ENCODE results near the gene GNA12.

Gene GNA12

DNA sequence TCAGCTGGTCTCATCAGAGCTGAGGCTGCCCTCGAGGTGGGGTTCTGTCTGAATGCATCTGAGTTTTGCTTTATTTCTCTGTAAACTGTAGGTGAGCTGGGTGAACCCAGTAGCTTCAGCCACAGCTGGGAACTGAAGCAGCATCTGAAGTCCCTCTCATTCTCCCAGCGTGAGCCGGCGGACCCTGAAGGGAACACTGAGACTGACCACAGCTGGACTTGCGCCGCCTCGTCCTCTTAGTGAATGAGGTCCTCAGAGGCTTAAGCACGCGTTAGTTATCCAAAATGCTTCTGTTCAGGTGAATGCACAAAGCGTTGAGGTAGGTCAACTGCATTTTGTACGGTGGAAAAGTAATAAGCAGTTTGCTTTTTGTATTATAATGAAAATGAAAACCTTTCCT, 79.5 kb downstream of the GNA12 start:
- Histone ChIP-seq H3K4me3 (ENCODE audit: low read length) (no peak overlapping the region), H3K9ac (ENCODE audit: low read length) (no peak overlapping the region), H3K4me1 (ENCODE audit: control insufficient read depth, insufficient read depth, low read length) (peaks cover 38% of the 10 kb centered on the region), H3K27me3 (ENCODE audit: control insufficient read depth, insufficient read depth, low read length) (no peaks in the 10 kb centered on the region), H3K27ac (ENCODE audit: low read depth, low read length) (no peak overlapping the region), H3K36me3 (ENCODE audit: control insufficient read depth, insufficient read depth, low read length) (no peaks in the 10 kb centered on the region)

- H3K9ac ChIP-seq (ENCODE audit: low read length) = no peak overlapping the region
These were observed 80.5 kb downstream of the GNA12 start for GRCh38 chr7:2763597-2763996.

GRCh38 chr7:2761801-2762497, 82.2 kb downstream of the GNA12 start:
- no peak overlapping the region for H3K9ac ChIP-seq (ENCODE audit: low read length)
- H3K27me3 ChIP-seq (ENCODE audit: control insufficient read depth, insufficient read depth, low read length) = no peaks in the 10 kb centered on the region
- no peak overlapping the region for H3K4me3 ChIP-seq (ENCODE audit: low read length)
- H3K27ac ChIP-seq (ENCODE audit: low read depth, low read length) = peak overlapping the region; percentile 96
- H3K36me3 ChIP-seq (ENCODE audit: control insufficient read depth, insufficient read depth, low read length) = no peaks in the 10 kb centered on the region
- H3K4me1 ChIP-seq (ENCODE audit: control insufficient read depth, insufficient read depth, low read length) = peaks cover 56% of the 10 kb centered on the region

More at GRCh38 chr7:2763597-2763996, 80.5 kb downstream of the GNA12 start:
- Histone ChIP-seq H3K4me3 (ENCODE audit: low read length) (no peak overlapping the region), H3K27ac (ENCODE audit: low read depth, low read length) (peak overlapping the region; percentile 96), H3K27me3 (ENCODE audit: control insufficient read depth, insufficient read depth, low read length) (no peaks in the 10 kb centered on the region), H3K36me3 (ENCODE audit: control insufficient read depth, insufficient read depth, low read length) (no peaks in the 10 kb centered on the region), H3K4me1 (ENCODE audit: control insufficient read depth, insufficient read depth, low read length) (peaks cover 45% of the 10 kb centered on the region)

GRCh38 chr7:2761131-2761624, 82.9 kb downstream of the GNA12 start:
- no peak overlapping the region for H3K4me3 ChIP-seq (ENCODE audit: low read length)
- H3K4me1 ChIP-seq (ENCODE audit: control insufficient read depth, insufficient read depth, low read length) = peaks cover 61% of the 10 kb centered on the region
- H3K27me3 ChIP-seq (ENCODE audit: control insufficient read depth, insufficient read depth, low read length) = no peaks in the 10 kb centered on the region
- peak overlapping the region; percentile 96 for H3K27ac ChIP-seq (ENCODE audit: low read depth, low read length)
- H3K36me3 ChIP-seq (ENCODE audit: control insufficient read depth, insufficient read depth, low read length) = no peaks in the 10 kb centered on the region
- H3K9ac ChIP-seq (ENCODE audit: low read length) = no peak overlapping the region

DNA sequence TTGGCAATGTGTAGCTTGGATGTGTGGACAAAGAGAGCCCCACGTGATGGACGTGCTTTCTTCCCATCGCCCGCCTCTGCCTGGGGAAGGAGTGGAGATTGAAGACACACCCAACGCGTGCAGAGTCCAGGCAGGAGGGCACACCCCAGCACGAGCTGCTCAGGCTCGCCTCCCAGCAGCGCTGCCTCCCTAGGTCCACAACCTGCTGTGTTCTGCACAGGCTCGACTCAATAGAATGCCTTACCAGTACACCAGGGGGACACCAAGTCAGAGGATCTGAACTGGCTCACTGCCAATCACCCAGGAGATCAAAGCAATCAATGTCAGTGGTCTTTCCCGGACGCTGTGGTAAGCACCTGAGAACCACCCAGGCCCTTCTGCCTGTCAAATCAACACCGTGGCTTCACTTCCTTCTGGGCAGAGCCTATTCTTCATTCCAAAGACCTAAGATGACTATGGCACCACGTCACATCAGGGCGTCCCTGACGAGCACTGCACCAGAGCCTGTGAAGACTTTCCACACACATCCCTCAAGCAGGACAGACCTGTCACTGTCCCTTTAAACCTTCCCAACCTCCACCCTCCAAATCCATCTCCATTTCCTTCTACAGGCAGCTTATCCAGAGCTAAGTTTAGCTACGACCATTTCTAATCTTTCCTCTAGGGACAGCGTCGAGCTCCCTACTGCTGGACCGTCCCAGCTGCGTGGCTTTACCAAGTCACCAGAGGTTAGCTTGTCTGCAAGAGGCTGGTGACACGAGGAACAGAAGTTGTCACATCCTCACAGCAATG, 83.8 kb downstream of the GNA12 start:
- H3K36me3 ChIP-seq (ENCODE audit: control insufficient read depth, insufficient read depth, low read length) = no peaks in the 10 kb centered on the region
- H3K4me1 ChIP-seq (ENCODE audit: control insufficient read depth, insufficient read depth, low read length) = peaks cover 61% of the 10 kb centered on the region
- peak overlapping the region; percentile 24 for H3K9ac ChIP-seq (ENCODE audit: low read length)
- peak overlapping the region; percentile 56 for H3K4me3 ChIP-seq (ENCODE audit: low read length)
- H3K27ac ChIP-seq (ENCODE audit: low read depth, low read length) = peak overlapping the region; percentile 77
- no peaks in the 10 kb centered on the region for H3K27me3 ChIP-seq (ENCODE audit: control insufficient read depth, insufficient read depth, low read length)

GRCh38 chr7:2759736-2760097, 84.4 kb downstream of the GNA12 start:
- peaks cover 61% of the 10 kb centered on the region for H3K4me1 ChIP-seq (ENCODE audit: control insufficient read depth, insufficient read depth, low read length)
- no peaks in the 10 kb centered on the region for H3K27me3 ChIP-seq (ENCODE audit: control insufficient read depth, insufficient read depth, low read length)
- peak overlapping the region; percentile 77 for H3K27ac ChIP-seq (ENCODE audit: low read depth, low read length)
- no peaks in the 10 kb centered on the region for H3K36me3 ChIP-seq (ENCODE audit: control insufficient read depth, insufficient read depth, low read length)
- no peak overlapping the region for H3K9ac ChIP-seq (ENCODE audit: low read length)
- no peak overlapping the region for H3K4me3 ChIP-seq (ENCODE audit: low read length)

GRCh38 chr7:2758673-2759616, 85.2 kb downstream of the GNA12 start:
- Histone ChIP-seq H3K9ac (ENCODE audit: low read length) (no peak overlapping the region), H3K4me3 (ENCODE audit: low read length) (peak overlapping the region; percentile 1), H3K27ac (ENCODE audit: low read depth, low read length) (peak overlapping the region; percentile 99), H3K4me1 (ENCODE audit: control insufficient read depth, insufficient read depth, low read length) (peaks cover 61% of the 10 kb centered on the region), H3K36me3 (ENCODE audit: control insufficient read depth, insufficient read depth, low read length) (no peaks in the 10 kb centered on the region), H3K27me3 (ENCODE audit: control insufficient read depth, insufficient read depth, low read length) (no peaks in the 10 kb centered on the region)

GRCh38 chr7:2757904-2758672, 86.0 kb downstream of the GNA12 start:
- H3K27me3 ChIP-seq (ENCODE audit: control insufficient read depth, insufficient read depth, low read length) = no peaks in the 10 kb centered on the region
- H3K9ac ChIP-seq (ENCODE audit: low read length) = no peak overlapping the region

GRCh38 chr7:2757361-2757903, 86.7 kb downstream of the GNA12 start:
- Histone ChIP-seq H3K9ac (ENCODE audit: low read length) (no peak overlapping the region), H3K36me3 (ENCODE audit: control insufficient read depth, insufficient read depth, low read length) (no peaks in the 10 kb centered on the region), H3K4me3 (ENCODE audit: low read length) (peak overlapping the region; percentile 37), H3K27ac (ENCODE audit: low read depth, low read length) (peak overlapping the region; percentile 99), H3K27me3 (ENCODE audit: control insufficient read depth, insufficient read depth, low read length) (no peaks in the 10 kb centered on the region), H3K4me1 (ENCODE audit: control insufficient read depth, insufficient read depth, low read length) (peaks cover 46% of the 10 kb centered on the region)

More at GRCh38 chr7:2757904-2758672, 86.0 kb downstream of the GNA12 start:
- Histone ChIP-seq H3K4me1 (ENCODE audit: control insufficient read depth, insufficient read depth, low read length) (peaks cover 52% of the 10 kb centered on the region), H3K36me3 (ENCODE audit: control insufficient read depth, insufficient read depth, low read length) (no peaks in the 10 kb centered on the region), H3K4me3 (ENCODE audit: low read length) (peak overlapping the region; percentile 1), H3K27ac (ENCODE audit: low read depth, low read length) (peak overlapping the region; percentile 99)

- Histone ChIP-seq H3K36me3 (ENCODE audit: control insufficient read depth, insufficient read depth, low read length) (no peaks in the 10 kb centered on the region), H3K27me3 (ENCODE audit: control insufficient read depth, insufficient read depth, low read length) (no peaks in the 10 kb centered on the region), H3K9ac (ENCODE audit: low read length) (no peak overlapping the region), H3K4me3 (ENCODE audit: low read length) (no peak overlapping the region), H3K4me1 (ENCODE audit: control insufficient read depth, insufficient read depth, low read length) (peaks cover 31% of the 10 kb centered on the region), H3K27ac (ENCODE audit: low read depth, low read length) (peak overlapping the region; percentile 99)
These were observed 88.6 kb downstream of the GNA12 start for GRCh38 chr7:2755531-2755930.

- no peak overlapping the region for H3K4me3 ChIP-seq (ENCODE audit: low read length)
- peaks cover 25% of the 10 kb centered on the region for H3K4me1 ChIP-seq (ENCODE audit: control insufficient read depth, insufficient read depth, low read length)
- no peak overlapping the region for H3K9ac ChIP-seq (ENCODE audit: low read length)
- H3K27me3 ChIP-seq (ENCODE audit: control insufficient read depth, insufficient read depth, low read length) = no peaks in the 10 kb centered on the region
- H3K36me3 ChIP-seq (ENCODE audit: control insufficient read depth, insufficient read depth, low read length) = no peaks in the 10 kb centered on the region
- peak overlapping the region; percentile 15 for H3K27ac ChIP-seq (ENCODE audit: low read depth, low read length)
These were observed 89.2 kb downstream of the GNA12 start for GRCh38 chr7:2754912-2755311.
